Measurements from ENCODE around the gene PGM3.
"Not testable (repeated sequence)": the region's sequence is repeated elsewhere in the genome, so short reads cannot be mapped to it uniquely, and the experiment has no call there.

The PGM3 gene

GRCh38 chr6:83198486-83199172 is 5.6 kb upstream of the PGM3 start:
- H3K36me3 ChIP-seq (ENCODE audit: control insufficient read depth in 4 of 4, insufficient read depth in 4 of 4, low read length in 3 of 4): no peaks in the 10 kb centered on the region
- 100% methylated on average over 2 of the region's 4 CpGs for WGBS (ENCODE audit: insufficient coverage)
- H3K9me3 ChIP-seq (ENCODE audit: control extremely low read depth in 1 of 5, control insufficient read depth in 4 of 5, insufficient read depth in 2 of 5, low read depth in 1 of 5, low read length in 4 of 5): no peaks in the 10 kb centered on the region
- H3K27me3 ChIP-seq (replicated peaks in 2 of 5; ENCODE audit: control insufficient read depth in 4 of 5, insufficient read depth in 5 of 5, low read length in 4 of 5): peaks cover 0 to 3% (median 0%) of the 10 kb centered on the region in 5 experiments
- peaks cover 5 to 8% (median 7%) of the 10 kb centered on the region in 4 experiments for H3K4me1 ChIP-seq (ENCODE audit: control extremely low read depth in 1 of 4, control insufficient read depth in 4 of 4, insufficient read depth in 4 of 4, low read length in 3 of 4)
- CTCF ChIA-PET: interaction anchor here (1.0 to 2.0 kb wide), 4 partner anchors 16 to 131 kb away, joined by 3 to 8 read pairs (median 4); partner anchors contain the start of gene DOP1A
- no peak overlapping the region for H3K4me3 ChIP-seq (ENCODE audit: control insufficient read depth in 1 of 7, extremely low read depth in 1 of 7, insufficient read depth in 4 of 7, low read depth in 2 of 7, low read length in 6 of 7)
- DNase-seq: no peak
- POLR2A ChIA-PET: no interaction called here
- H3K27ac ChIP-seq (ENCODE audit: insufficient read depth in 1 of 2, low read depth in 1 of 2, low read length in 2 of 2, poor library complexity in 1 of 2, severe bottlenecking in 2 of 2): no peak overlapping the region

DNA sequence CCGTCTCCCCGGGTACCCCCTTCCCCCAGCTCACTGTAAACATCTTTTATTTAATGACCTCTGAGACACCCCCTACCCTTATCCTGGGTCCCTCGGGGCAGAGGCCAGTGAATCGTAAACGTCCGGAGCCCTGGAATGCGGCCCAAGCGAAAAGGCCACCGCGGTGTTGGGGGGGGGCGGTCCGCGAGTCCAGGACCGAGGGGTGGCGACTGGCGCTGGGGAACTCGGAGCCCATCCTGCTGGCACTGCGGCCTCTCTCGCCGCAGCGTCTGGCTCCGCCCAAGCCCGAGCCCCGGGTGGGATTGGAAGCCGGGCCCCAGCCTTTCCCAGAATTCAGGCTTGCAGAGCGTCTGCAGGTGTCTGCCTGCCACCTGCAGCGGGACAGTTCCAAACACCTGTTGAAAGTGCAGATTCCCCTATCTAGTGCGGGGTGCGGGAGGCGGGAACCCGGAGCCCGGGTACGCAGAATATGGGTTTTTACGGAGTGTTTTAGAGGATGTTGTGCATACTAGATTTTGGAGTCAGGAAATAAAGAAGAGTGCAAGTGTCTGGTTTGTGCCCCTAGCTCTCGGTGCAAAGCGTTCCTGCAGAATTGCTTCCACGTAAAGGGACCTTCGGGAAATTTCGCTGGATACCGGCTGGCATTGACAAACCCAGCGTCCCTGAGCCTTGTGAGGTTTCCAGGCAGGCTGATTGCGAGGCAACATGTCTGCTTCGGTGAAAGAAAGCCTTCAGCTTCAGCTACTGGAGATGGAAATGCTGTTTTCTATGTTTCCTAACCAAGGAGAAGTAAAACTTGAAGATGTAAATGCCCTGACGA is 892 bp upstream of the PGM3 start:
- Histone ChIP-seq H3K4me1 (ENCODE audit: control extremely low read depth in 1 of 4, control insufficient read depth in 4 of 4, insufficient read depth in 4 of 4, low read length in 3 of 4) (peaks cover 8 to 18% (median 11%) of the 10 kb centered on the region in 4 experiments), H3K36me3 (ENCODE audit: control insufficient read depth in 4 of 4, insufficient read depth in 4 of 4, low read length in 3 of 4) (peaks cover 0 to 6% (median 3%) of the 10 kb centered on the region in 4 experiments), H3K9me3 (ENCODE audit: control extremely low read depth in 1 of 5, control insufficient read depth in 4 of 5, insufficient read depth in 2 of 5, low read depth in 1 of 5, low read length in 4 of 5) (no peaks in the 10 kb centered on the region), H3K4me3 (ENCODE audit: control insufficient read depth in 1 of 7, extremely low read depth in 1 of 7, insufficient read depth in 4 of 7, low read depth in 2 of 7, low read length in 6 of 7) (peak overlapping the region; percentile 86 to 100 (median 92)), H3K27me3 (replicated peaks in 2 of 5; ENCODE audit: control insufficient read depth in 4 of 5, insufficient read depth in 5 of 5, low read length in 4 of 5) (peaks cover 0 to 3% (median 0%) of the 10 kb centered on the region in 5 experiments), H3K27ac (ENCODE audit: insufficient read depth in 1 of 2, low read depth in 1 of 2, low read length in 2 of 2, poor library complexity in 1 of 2, severe bottlenecking in 2 of 2) (no peak overlapping the region)
- POLR2A ChIA-PET: interaction anchor here (0.6 kb wide), 1 partner anchor 14 kb away, joined by 3 read pairs; no protein-coding TSS in a partner anchor
- CTCF ChIA-PET: interaction anchor here (0.7 to 4.5 kb wide), 4 partner anchors 10 to 224 kb away, joined by 3 to 20 read pairs (median 4); partner anchors contain the start of genes DOP1A and UBE3D
- peak; percentile 2 to 15 (median 10) for DNase-seq
- 6% methylated on average over 43 of the region's 44 CpGs for WGBS (ENCODE audit: insufficient coverage)

DNA sequence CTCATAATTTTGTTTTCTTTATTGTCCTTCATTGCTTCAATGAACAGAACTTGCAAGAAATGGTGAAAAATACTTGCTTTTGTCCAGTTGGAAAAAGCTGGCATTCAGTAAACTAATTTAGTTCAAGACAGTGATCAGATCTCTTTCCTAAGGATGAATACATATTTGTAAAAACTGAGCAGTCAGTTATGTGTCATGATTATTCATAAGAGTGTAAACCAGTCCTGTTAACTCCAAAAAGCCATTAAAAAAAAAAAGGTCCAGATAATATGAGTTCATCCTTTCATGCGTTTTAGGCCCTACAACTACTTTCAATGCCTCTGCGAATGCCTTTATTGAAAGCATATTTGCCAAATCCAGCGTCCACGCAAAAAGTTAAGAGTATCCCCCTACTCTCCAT is 609 bp downstream of the PGM3 start:
- ChIA-PET POLR2A (no interaction called here), CTCF (interaction anchor here (4.5 kb wide), 1 partner anchor 126 kb away, joined by 20 read pairs; the partner anchor contains the start of genes DOP1A and UBE3D)
- H3K9me3 ChIP-seq (ENCODE audit: control extremely low read depth in 1 of 5, control insufficient read depth in 4 of 5, insufficient read depth in 2 of 5, low read depth in 1 of 5, low read length in 4 of 5): no peaks in the 10 kb centered on the region
- H3K27me3 ChIP-seq (replicated peaks in 2 of 5; ENCODE audit: control insufficient read depth in 4 of 5, insufficient read depth in 5 of 5, low read length in 4 of 5): peaks cover 0 to 3% (median 0%) of the 10 kb centered on the region in 5 experiments
- peak overlapping the region in 1 of 2 experiments; percentile 78 for H3K27ac ChIP-seq (ENCODE audit: insufficient read depth in 1 of 2, low read depth in 1 of 2, low read length in 2 of 2, poor library complexity in 1 of 2, severe bottlenecking in 2 of 2)
- WGBS (ENCODE audit: insufficient coverage): 3% methylated on average over 4 of the region's 4 CpGs
- peak overlapping the region; percentile 86 to 100 (median 92) for H3K4me3 ChIP-seq (ENCODE audit: control insufficient read depth in 1 of 7, extremely low read depth in 1 of 7, insufficient read depth in 4 of 7, low read depth in 2 of 7, low read length in 6 of 7)
- peaks cover 8 to 18% (median 11%) of the 10 kb centered on the region in 4 experiments for H3K4me1 ChIP-seq (ENCODE audit: control extremely low read depth in 1 of 4, control insufficient read depth in 4 of 4, insufficient read depth in 4 of 4, low read length in 3 of 4)
- H3K36me3 ChIP-seq (ENCODE audit: control insufficient read depth in 4 of 4, insufficient read depth in 4 of 4, low read length in 3 of 4): peaks cover 0 to 12% (median 3%) of the 10 kb centered on the region in 4 experiments
- DNase-seq: peak in 2 of 3 donors; percentile 2 to 23

DNA sequence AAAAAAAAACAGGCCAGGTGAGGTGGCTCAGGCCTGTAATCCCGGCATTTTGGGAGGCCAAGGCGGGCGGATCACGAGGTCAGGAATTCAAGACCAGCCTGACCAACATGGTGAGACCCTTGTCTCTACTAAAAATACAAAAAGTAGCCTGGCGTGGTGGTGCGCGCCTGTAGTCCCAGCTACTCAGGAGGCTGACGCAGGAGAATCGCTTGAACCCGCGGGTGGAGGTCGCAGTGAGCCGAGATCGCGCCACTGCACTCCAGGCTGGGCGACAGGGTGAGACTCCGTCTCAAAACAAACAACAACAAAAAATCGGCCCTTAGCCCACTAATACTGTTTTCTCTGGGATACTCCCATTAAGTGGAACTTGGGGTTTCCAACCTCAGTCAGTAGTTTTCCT is 1.1 kb downstream of the PGM3 start:
- Histone ChIP-seq H3K4me1 (ENCODE audit: control extremely low read depth in 1 of 4, control insufficient read depth in 4 of 4, insufficient read depth in 4 of 4, low read length in 3 of 4) (peaks cover 8 to 18% (median 11%) of the 10 kb centered on the region in 4 experiments), H3K36me3 (ENCODE audit: control insufficient read depth in 4 of 4, insufficient read depth in 4 of 4, low read length in 3 of 4) (peaks cover 0 to 12% (median 3%) of the 10 kb centered on the region in 4 experiments), H3K4me3 (ENCODE audit: control insufficient read depth in 1 of 7, extremely low read depth in 1 of 7, insufficient read depth in 4 of 7, low read depth in 2 of 7, low read length in 6 of 7) (peak overlapping the region in 5 of 7 experiments; percentile 86 to 95 (median 89))
- H3K27me3 ChIP-seq (replicated peaks in 2 of 5; ENCODE audit: control insufficient read depth in 4 of 5, insufficient read depth in 5 of 5, low read length in 4 of 5); H3K27ac ChIP-seq (ENCODE audit: insufficient read depth in 1 of 2, low read depth in 1 of 2, low read length in 2 of 2, poor library complexity in 1 of 2, severe bottlenecking in 2 of 2); H3K9me3 ChIP-seq (ENCODE audit: control extremely low read depth in 1 of 5, control insufficient read depth in 4 of 5, insufficient read depth in 2 of 5, low read depth in 1 of 5, low read length in 4 of 5); POLR2A ChIA-PET; DNase-seq: not testable (repeated sequence)
- CTCF ChIA-PET: interaction anchor here (4.5 kb wide), 1 partner anchor 126 kb away, joined by 20 read pairs; the partner anchor contains the start of genes DOP1A and UBE3D
- WGBS (ENCODE audit: insufficient coverage): 88% methylated on average over 12 of the region's 18 CpGs

- Histone ChIP-seq H3K27me3 (replicated peaks in 2 of 5; ENCODE audit: control insufficient read depth in 4 of 5, insufficient read depth in 5 of 5, low read length in 4 of 5) (peaks cover 0 to 3% (median 0%) of the 10 kb centered on the region in 5 experiments), H3K36me3 (ENCODE audit: control insufficient read depth in 4 of 4, insufficient read depth in 4 of 4, low read length in 3 of 4) (peaks cover 0 to 22% (median 7%) of the 10 kb centered on the region in 4 experiments), H3K4me3 (ENCODE audit: control insufficient read depth in 1 of 7, extremely low read depth in 1 of 7, insufficient read depth in 4 of 7, low read depth in 2 of 7, low read length in 6 of 7) (no peak overlapping the region), H3K9me3 (ENCODE audit: control extremely low read depth in 1 of 5, control insufficient read depth in 4 of 5, insufficient read depth in 2 of 5, low read depth in 1 of 5, low read length in 4 of 5) (no peaks in the 10 kb centered on the region), H3K4me1 (ENCODE audit: control extremely low read depth in 1 of 4, control insufficient read depth in 4 of 4, insufficient read depth in 4 of 4, low read length in 3 of 4) (peaks cover 8 to 18% (median 11%) of the 10 kb centered on the region in 4 experiments), H3K27ac (ENCODE audit: insufficient read depth in 1 of 2, low read depth in 1 of 2, low read length in 2 of 2, poor library complexity in 1 of 2, severe bottlenecking in 2 of 2) (no peak overlapping the region)
- ChIA-PET POLR2A (no interaction called here), CTCF (interaction anchor here (1.1 to 1.5 kb wide), 2 partner anchors 24 to 123 kb away, joined by 3 to 6 read pairs; partner anchors contain the start of gene DOP1A)
- no peak for DNase-seq
- 96% methylated on average over 2 of the region's 6 CpGs for WGBS (ENCODE audit: insufficient coverage)
Measured at GRCh38 chr6:83190626-83191025, 2.4 kb downstream of the PGM3 start.

DNA sequence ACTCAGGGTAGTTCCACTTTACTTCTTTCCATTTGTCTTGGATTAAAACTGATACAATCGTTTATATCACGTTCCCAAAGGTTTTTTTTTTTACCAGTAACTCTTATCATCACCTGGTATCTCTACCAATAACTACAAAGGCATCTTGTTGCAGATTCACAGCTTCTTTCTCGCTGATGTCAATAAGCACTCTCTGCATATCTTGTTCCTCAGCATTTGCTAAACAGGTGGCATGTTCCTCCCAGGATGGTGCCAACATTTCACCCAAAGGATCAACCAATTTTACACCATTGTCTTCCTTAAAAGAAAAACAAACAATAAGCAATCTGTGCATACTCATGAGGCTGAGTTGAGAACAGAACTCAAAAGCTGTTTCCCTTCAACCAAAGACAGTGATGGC is 4.6 kb downstream of the PGM3 start:
- Histone ChIP-seq H3K4me3 (ENCODE audit: control insufficient read depth in 1 of 7, extremely low read depth in 1 of 7, insufficient read depth in 4 of 7, low read depth in 2 of 7, low read length in 6 of 7) (no peak overlapping the region), H3K27me3 (replicated peaks in 2 of 5; ENCODE audit: control insufficient read depth in 4 of 5, insufficient read depth in 5 of 5, low read length in 4 of 5) (no peaks in the 10 kb centered on the region), H3K4me1 (ENCODE audit: control extremely low read depth in 1 of 4, control insufficient read depth in 4 of 4, insufficient read depth in 4 of 4, low read length in 3 of 4) (peaks cover 2 to 8% (median 4%) of the 10 kb centered on the region in 4 experiments), H3K27ac (ENCODE audit: insufficient read depth in 1 of 2, low read depth in 1 of 2, low read length in 2 of 2, poor library complexity in 1 of 2, severe bottlenecking in 2 of 2) (no peak overlapping the region), H3K36me3 (ENCODE audit: control insufficient read depth in 4 of 4, insufficient read depth in 4 of 4, low read length in 3 of 4) (peaks cover 5 to 30% (median 13%) of the 10 kb centered on the region in 4 experiments), H3K9me3 (ENCODE audit: control extremely low read depth in 1 of 5, control insufficient read depth in 4 of 5, insufficient read depth in 2 of 5, low read depth in 1 of 5, low read length in 4 of 5) (no peaks in the 10 kb centered on the region)
- ChIA-PET POLR2A (no interaction called here), CTCF (interaction anchor here (0.7 to 1.3 kb wide), 3 partner anchors 19 to 122 kb away, joined by 3 to 5 read pairs (median 3); partner anchors contain the start of gene DOP1A)
- 96% methylated on average over 3 of the region's 3 CpGs for WGBS (ENCODE audit: insufficient coverage)
- no peak for DNase-seq

Data from common myeloid progenitor, CD34-positive (primary cell).